B cell (primary cell): ENCODE results near the gene THOP1.

Experiments used
- CTCF ChIP-seq: fragments of 200-600 bp; IDR thresholded peaks from one replicate; pipeline ENCODE4 v1.8.0; 2022; ENCODE audit warnings: antibody characterized with exemption, mild to moderate bottlenecking
- EZH2 ChIP-seq: IDR thresholded peaks from 2 replicates; pipeline ENCODE4 v1.6.1; 2012; ENCODE audit warnings: borderline replicate concordance, low read depth, mild to moderate bottlenecking, moderate library complexity, low read length; ENCODE audit not compliant: insufficient read depth, poor library complexity, severe bottlenecking

- TF ChIP-seq CTCF (no peak), EZH2 (no peak)
These were observed 6.6 kb downstream of the THOP1 start for GRCh38 chr19:2791876-2792275.
